ENCODE data around the gene EPHB3.

EPHB3 gene

DNA sequence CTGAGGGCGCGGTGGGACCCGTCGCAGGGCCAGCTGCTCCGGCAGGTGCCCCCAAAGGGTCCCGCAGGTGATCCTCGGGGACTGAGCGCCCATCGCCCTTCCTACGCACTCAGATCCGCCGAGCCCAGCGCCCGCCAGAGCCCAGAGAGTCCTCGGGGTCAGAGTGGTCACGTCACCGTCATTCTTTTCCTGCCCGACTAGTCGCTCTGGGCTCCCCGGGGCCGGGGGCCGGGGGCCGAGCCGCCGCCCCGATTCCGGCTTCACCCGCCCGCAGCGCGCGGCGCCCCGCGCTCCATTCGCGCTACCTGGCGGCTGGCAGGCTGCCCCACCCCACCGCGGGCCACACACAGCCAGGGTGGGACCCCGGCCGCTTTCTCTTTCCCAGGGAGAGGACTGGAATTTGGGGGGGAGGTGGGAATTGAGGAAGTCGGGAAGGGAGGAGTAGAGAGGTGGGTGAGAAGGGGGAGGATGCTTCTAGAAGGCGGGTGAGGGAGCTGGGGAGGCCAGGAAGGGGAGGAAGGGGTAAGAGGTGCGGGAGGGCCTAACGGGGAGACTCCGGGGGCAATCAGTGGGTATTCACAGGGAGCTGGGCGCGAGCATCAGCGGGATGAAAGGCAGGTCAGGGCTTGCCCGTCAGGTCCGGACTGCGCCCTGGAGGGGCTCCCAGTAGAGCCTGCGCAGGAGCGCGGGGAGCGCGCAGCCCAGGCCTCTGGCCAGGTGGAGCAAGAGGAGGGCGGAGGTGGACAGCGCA, 36.1 kb upstream of the EPHB3 start:
- no peak for TF ChIP-seq CTCF (IDR thresholded peaks at IDR 0.05; ENCODE audit: low read length)
- TF ChIP-seq EZH2 (IDR thresholded peaks at IDR 0.05; ENCODE audit: borderline replicate concordance, low read length) = no peak
- Histone ChIP-seq H4K20me1 (ENCODE audit: insufficient read depth, low read length) (no peaks in the 10 kb centered on the region), H2AFZ (ENCODE audit: low read length) (no peak overlapping the region), H3K4me3 (ENCODE audit: low read depth, low read length, poor library complexity, severe bottlenecking) (no peak overlapping the region), H3K9ac (ENCODE audit: low read length) (no peak overlapping the region), H3F3A (ENCODE audit: insufficient read depth, low read length) (no peaks in the 10 kb centered on the region), H3K79me2 (ENCODE audit: insufficient read depth, low read length) (no peaks in the 10 kb centered on the region), H3K36me3 (ENCODE audit: insufficient read depth, low read length) (no peaks in the 10 kb centered on the region), H3K4me1 (ENCODE audit: insufficient read depth, low read length, severe bottlenecking) (no peaks in the 10 kb centered on the region), H3K27ac (ENCODE audit: low read depth, low read length, poor library complexity, severe bottlenecking) (no peak overlapping the region), H3K27me3 (ENCODE audit: insufficient read depth, low read length) (0 out of 2 replicates have a peak, but pooled peaks cover 7% of the 10 kb centered on the region), H3K9me3 (ENCODE audit: low read length) (no peaks in the 10 kb centered on the region), H3K9me2 (ENCODE audit: low read depth, low read length) (no peaks in the 10 kb centered on the region), H3K4me2 (ENCODE audit: low read length) (no peak overlapping the region)

GRCh38 chr3:184526088-184526433, 35.5 kb upstream of the EPHB3 start:
- no peak overlapping the region for H2AFZ ChIP-seq (ENCODE audit: low read length)
- H3K27ac ChIP-seq (ENCODE audit: low read depth, low read length, poor library complexity, severe bottlenecking) = no peak overlapping the region
- no peaks in the 10 kb centered on the region for H3K9me3 ChIP-seq (ENCODE audit: low read length)
- H3F3A ChIP-seq (ENCODE audit: insufficient read depth, low read length) = no peaks in the 10 kb centered on the region
- H3K79me2 ChIP-seq (ENCODE audit: insufficient read depth, low read length) = no peaks in the 10 kb centered on the region
- no peak overlapping the region for H3K4me3 ChIP-seq (ENCODE audit: low read depth, low read length, poor library complexity, severe bottlenecking)
- H3K27me3 ChIP-seq (ENCODE audit: insufficient read depth, low read length) = 0 out of 2 replicates have a peak, but pooled peaks cover 7% of the 10 kb centered on the region
- H3K9ac ChIP-seq (ENCODE audit: low read length) = no peak overlapping the region
- no peaks in the 10 kb centered on the region for H4K20me1 ChIP-seq (ENCODE audit: insufficient read depth, low read length)
- no peaks in the 10 kb centered on the region for H3K36me3 ChIP-seq (ENCODE audit: insufficient read depth, low read length)
- H3K9me2 ChIP-seq (ENCODE audit: low read depth, low read length) = no peaks in the 10 kb centered on the region
- no peak for TF ChIP-seq EZH2 (IDR thresholded peaks at IDR 0.05; ENCODE audit: borderline replicate concordance, low read length)
- H3K4me2 ChIP-seq (ENCODE audit: low read length) = no peak overlapping the region
- H3K4me1 ChIP-seq (ENCODE audit: insufficient read depth, low read length, severe bottlenecking) = no peaks in the 10 kb centered on the region

DNA sequence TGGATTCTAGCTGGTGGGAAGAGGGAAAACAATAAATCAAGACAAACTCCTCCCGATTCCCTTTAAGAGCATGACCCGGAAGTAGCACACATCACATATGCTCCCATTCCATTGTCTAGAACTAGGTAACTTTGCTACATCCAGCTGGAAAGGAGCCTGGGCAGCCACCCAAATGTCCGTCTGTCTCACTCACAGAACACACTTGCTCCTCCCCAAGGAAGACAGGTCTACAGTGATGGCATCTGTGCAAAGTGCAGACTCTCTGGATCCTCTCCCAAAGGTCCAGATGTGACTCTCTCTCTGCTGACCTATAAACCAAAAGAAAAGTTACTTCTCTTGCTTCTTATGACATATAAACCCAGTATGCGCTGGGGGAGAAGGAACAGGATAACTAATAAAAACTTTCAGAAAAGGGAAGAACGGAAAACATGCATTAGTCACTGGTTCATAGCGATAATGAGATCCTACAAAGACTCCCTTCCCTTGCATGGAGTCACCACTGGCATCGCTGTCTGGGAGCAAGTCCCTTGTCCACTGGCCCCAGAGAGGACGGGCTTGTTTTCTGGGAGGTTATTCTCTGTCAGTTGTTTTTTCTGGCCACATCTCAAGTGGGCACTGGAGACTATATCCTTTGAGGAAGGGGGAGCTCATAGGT, 29.8 kb upstream of the EPHB3 start:
- Histone ChIP-seq H4K20me1 (ENCODE audit: insufficient read depth, low read length) (no peaks in the 10 kb centered on the region), H3K79me2 (ENCODE audit: insufficient read depth, low read length) (no peaks in the 10 kb centered on the region), H3K9ac (ENCODE audit: low read length) (no peak overlapping the region), H2AFZ (ENCODE audit: low read length) (no peak overlapping the region), H3K9me3 (ENCODE audit: low read length) (no peaks in the 10 kb centered on the region), H3F3A (ENCODE audit: insufficient read depth, low read length) (no peaks in the 10 kb centered on the region), H3K4me3 (ENCODE audit: low read depth, low read length, poor library complexity, severe bottlenecking) (no peak overlapping the region), H3K9me2 (ENCODE audit: low read depth, low read length) (no peaks in the 10 kb centered on the region), H3K27ac (ENCODE audit: low read depth, low read length, poor library complexity, severe bottlenecking) (no peak overlapping the region), H3K4me1 (ENCODE audit: insufficient read depth, low read length, severe bottlenecking) (no peaks in the 10 kb centered on the region), H3K4me2 (ENCODE audit: low read length) (no peak overlapping the region), H3K36me3 (ENCODE audit: insufficient read depth, low read length) (no peaks in the 10 kb centered on the region), H3K27me3 (ENCODE audit: insufficient read depth, low read length) (no peaks in the 10 kb centered on the region; the same call in 1 of the 2 replicates)
- TF ChIP-seq EZH2 (IDR thresholded peaks at IDR 0.05; ENCODE audit: borderline replicate concordance, low read length) (no peak), CTCF (IDR thresholded peaks at IDR 0.05; ENCODE audit: low read length) (no peak)

Measured in OCI-LY1 (cell line).